Right ventricle myocardium inferior (tissue), 1 donor: Measurements from ENCODE around the gene SNRPB. TPM values are rescaled to one million over a fixed set of nuclear protein-coding genes. Genes with fewer than 3 reads are reported as not detected.

Experiments used
- ATAC-seq: fragments of 200-7000 bp; cut with Tn5 transposase; one replicate; pipeline ENCODE4 v1.9.1; 2020; ENCODE audit warnings: mild to moderate bottlenecking, moderate library complexity
- DNase-seq: peaks from one replicate; pipeline ENCODE4 v3.0.0; 2021; ENCODE audit errors: missing footprints
- intact Hi-C: fragments of 100-400 bp; cut with DNase I; formaldehyde crosslinking; loops from one replicate; pipeline ENCODE4 v1.11.0; 2022
- total RNA-seq: library from RNA; stranded (reverse); fragmentation: NEBNext Ultra II Directional; extraction: Animal tissue kit (Norgen Biotek cat#: 25700); gene quantifications from one replicate; pipeline ENCODE4 v1.2.1, GENCODE V29; 2021
- donor health status: DM: no; HTN: yes; CAD: no; lungs with severe emphysema.

Gene SNRPB
- total RNA-seq, 1 donor from 2014 or later, result 55.7 TPM

DNA sequence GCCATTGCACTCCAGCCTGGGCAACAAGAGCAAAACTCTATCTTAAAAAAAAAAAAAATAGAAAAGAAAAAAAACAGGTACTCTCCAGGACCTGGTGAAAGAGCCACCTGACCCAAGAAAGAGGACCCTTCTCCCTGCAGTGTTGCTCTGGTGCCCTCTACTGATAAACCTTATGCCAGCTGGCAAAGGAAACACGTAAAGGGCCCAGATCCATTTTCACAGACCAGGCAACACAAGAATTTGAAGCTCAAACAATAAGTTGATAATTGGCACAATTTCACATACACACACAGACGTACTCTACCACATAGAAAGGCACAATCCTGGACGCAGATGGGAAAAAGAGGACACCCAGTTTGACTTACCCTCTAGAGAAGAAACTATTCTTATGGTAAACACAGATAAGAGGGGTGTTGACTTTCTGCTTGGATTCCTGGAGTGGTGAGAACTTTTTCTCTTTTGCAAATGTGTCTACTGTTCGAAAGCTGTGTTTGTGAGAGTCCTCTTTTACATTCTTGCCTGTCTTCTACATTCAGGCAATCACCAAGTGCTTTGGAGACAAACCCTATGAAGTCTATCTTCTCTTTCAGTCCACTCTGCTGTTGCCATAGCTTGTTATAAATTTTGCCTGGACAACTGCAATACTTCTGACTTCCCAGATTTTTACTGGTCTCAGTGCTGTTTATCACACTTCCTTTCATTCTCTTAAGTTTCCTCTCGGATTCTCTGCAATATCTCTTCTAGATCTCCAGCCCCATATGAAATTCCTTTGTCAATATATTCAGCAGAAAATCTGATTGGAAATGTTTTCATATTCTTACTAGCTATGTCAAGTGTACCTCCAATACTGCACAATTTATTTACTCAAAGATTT, 6.4 kb upstream of the SNRPB start:
- intact Hi-C loops, result loop anchor here (10.0 kb wide), 1 partner anchor 372 kb away; the partner anchor contains the start of gene STK35
- DNase-seq (no peak), ATAC-seq (no peak)

DNA sequence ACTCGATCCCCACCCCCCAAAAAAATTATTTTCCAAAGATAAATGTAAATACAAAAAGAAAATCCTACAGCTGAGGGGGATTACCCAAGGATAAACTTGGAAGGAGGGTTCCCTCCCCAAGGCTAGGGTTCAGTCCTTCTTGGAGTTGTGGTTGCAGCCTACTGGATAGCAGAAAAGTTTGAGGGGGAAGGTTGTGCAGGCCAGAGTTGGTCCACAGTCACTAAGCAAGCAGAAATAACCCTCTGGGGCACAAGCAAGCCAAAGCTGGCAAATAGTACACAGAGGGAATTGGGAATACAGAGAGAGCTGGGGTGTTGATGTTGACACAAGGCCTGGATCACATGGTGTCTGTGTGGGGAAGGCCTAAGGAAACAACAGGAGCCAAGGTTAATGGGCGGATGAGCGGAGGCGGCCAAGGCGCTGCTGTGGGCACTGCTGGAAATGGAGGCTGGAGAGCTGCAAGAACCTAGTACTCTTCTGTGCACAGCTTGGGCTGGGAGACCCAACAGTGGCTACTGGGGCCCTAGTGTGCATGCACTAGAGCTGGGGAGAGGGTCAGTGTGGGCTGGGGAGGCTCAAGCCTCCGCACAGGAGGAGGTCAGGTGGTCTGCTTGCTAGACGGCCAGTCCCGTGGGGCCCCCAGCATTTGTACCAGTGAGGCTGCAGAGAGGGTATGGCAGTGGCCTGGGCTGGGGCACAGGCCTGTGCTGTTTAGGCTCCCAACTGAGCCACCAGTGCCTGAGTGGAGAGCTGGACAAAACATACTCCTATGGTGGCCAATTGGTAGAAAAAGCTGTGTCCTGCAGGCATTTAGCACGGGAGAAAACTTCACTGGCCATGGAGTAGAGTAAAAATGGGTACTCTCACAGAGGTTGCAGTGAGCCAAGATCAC, 5.5 kb upstream of the SNRPB start:
- intact Hi-C loops, result loop anchor here (10.0 kb wide), 1 partner anchor 371 kb away; the partner anchor contains the start of gene STK35
- DNase-seq (no peak), ATAC-seq (peak; percentile 42)

GRCh38 chr20:2473516-2473915, 2.9 kb upstream of the SNRPB start:
- intact Hi-C loops, result loop anchor here (10.0 kb wide), 1 partner anchor 369 kb away; the partner anchor contains the start of gene STK35
- DNase-seq (no peak), ATAC-seq (no peak)

DNA sequence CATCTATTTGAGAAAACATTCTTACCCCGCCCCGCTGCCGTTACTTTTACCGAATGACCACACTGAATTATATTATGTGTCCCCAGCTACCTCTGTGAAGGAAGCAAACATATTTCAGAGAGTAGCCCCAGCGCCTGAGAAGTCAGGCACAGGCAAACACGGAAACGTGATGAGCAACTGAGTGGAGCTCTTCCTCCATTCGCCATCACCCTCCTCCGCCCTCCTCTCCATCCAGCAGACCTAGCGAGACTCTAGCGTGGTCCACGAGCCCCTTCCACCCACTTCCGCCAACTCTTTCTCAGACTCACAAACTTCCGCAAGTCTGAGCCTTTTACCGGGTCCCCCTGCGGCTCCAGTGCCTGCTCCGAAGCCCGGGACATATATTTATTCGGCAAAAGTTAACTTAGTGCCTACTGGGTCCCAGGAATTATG, 582 bp downstream of the SNRPB start:
- intact Hi-C loops, result loop anchor here (2.0 to 10.0 kb wide), 3 partner anchors 39 to 365 kb away; partner anchors contain the start of genes STK35 and ZNF343

DNA sequence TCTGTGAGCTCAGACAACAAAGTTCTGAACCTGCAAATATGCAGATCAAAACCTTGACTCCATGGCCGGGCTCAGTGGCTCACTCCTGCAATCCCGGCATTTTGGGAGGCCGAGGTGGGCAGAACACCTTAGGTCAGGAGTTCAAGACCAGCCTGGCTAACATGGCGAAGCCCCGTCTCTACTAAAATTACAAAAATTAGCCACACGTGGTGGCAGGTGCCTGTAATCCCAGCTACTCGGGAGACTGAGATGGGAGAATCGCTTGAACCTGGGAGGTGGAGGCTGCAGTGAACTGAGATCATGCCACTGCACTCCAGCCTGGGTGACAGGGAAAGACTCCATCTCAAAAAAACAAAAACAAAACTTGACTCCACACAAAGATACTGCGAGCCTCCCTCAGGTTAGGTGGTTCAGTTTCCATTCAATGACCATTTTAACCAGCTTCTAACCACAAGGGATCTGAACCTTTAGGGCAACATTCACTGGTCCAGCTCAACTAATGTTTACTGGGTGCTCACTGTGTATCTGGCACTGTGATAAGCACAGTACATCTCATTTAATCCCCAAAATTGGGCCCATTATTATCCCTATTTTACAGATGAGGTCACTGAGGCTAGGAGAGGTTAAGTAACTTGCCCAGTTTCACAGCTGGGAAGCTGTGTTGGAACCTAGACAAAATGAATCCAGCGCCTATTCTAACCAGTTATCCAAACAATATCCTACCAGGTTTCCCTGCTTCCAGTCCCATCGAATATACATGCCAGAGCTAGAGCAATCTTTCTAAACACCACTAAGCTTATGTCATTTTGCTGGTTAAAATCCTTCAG, 1.8 kb downstream of the SNRPB start:
- intact Hi-C loops, result no loop called here
- ATAC-seq, result no peak
- no peak for DNase-seq

More for the DNA sequence above, 582 bp downstream of the SNRPB start:
- DNase-seq (no peak), ATAC-seq (peak; percentile 30)

DNA sequence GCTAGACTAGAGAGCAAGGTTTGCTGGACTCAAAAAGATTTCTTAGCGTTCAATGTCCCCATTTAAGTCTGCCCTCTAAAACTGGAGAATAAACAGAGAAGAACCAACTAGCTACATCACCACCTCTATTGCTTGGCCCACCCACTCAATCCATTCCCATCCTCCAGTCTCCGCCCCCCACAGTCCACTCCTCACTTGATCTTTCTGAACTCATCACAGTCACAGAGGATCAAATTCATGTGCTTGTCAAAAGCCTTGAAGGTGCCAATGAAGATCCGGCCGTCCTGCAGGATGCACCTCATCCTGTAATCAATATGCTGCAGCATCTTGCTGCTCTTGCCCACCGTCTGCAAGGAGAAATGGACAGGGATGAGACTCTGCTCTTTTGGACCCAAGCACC, 3.2 kb downstream of the SNRPB start:
- intact Hi-C loops, result no loop called here
- DNase-seq, result no peak
- no peak for ATAC-seq

DNA sequence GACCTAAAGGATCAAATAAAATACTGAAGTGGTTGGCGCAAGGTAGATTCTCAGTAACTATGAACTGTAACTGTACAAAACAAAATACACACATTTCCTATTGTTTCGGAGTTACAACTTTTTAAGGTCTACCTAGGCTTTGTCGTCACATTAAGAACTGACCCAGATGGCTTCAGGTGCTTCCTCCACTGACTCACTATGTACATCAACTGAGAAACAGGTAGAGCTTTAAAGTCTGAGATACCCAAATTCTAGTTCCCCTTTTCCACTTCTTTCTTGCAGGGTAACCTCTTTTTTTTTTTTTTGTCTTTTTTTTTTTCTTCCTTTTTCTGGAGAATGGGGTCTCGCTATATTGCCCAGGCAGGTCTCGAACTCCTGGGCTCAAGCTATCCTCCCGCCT, 5.5 kb downstream of the SNRPB start:
- ATAC-seq (no peak), DNase-seq (no peak)
- intact Hi-C loops, result no loop called here

DNA sequence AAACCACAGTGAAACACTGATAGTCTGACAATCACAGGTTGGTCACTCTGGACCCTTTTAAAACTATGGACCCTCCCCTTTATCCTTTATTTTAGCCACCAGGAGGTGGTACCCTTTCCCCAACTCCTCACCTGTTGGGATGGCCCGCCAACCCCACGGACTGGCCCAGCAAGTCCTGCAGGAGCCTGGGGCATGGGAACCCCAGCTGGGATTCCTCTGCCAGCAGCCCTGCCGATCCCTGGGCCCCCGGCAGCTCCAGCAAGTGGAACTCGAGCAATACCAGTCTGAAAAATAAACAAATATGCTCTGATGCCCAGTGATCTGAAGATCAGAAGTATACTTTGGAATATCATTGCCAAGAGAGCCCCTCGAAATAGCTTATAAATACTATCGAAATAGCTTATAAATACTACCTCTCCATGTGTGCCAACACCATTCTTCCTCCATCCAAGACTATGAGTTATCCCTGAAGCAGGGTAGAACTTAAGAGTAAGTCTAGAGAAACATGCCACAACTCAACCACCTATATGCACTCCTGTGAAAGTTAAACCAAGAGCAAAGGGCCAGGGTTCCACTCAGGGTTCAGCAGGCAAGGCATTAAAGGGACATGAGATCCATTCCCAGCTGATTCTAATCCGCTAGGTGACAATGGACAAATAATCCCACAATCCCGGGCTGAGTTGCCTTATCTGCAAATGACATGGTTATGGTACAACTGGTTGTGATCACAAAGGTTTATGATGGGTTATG, 6.8 kb downstream of the SNRPB start:
- no peak for ATAC-seq
- DNase-seq, result no peak
- intact Hi-C loops, result no loop called here

GRCh38 chr20:2462484-2462883, 8.1 kb downstream of the SNRPB start:
- intact Hi-C loops, result no loop called here
- no peak for DNase-seq
- no peak for ATAC-seq

- intact Hi-C loops, result no loop called here
- no peak for DNase-seq
- no peak for ATAC-seq
Measured at GRCh38 chr20:2460752-2461424, 9.7 kb downstream of the SNRPB start.

- no peak for ATAC-seq
Measured at GRCh38 chr20:2459981-2460751, 10.4 kb downstream of the SNRPB start.

GRCh38 chr20:2458919-2459499, 11.6 kb downstream of the SNRPB start:
- ATAC-seq (no peak), DNase-seq (no peak)
- intact Hi-C loops, result loop anchor here (10.0 kb wide), 1 partner anchor 694 kb away; no protein-coding TSS in a partner anchor

More at GRCh38 chr20:2459981-2460751, 10.4 kb downstream of the SNRPB start:
- intact Hi-C loops, result loop anchor here (10.0 kb wide), 1 partner anchor 695 kb away; no protein-coding TSS in a partner anchor
- DNase-seq, result no peak

DNA sequence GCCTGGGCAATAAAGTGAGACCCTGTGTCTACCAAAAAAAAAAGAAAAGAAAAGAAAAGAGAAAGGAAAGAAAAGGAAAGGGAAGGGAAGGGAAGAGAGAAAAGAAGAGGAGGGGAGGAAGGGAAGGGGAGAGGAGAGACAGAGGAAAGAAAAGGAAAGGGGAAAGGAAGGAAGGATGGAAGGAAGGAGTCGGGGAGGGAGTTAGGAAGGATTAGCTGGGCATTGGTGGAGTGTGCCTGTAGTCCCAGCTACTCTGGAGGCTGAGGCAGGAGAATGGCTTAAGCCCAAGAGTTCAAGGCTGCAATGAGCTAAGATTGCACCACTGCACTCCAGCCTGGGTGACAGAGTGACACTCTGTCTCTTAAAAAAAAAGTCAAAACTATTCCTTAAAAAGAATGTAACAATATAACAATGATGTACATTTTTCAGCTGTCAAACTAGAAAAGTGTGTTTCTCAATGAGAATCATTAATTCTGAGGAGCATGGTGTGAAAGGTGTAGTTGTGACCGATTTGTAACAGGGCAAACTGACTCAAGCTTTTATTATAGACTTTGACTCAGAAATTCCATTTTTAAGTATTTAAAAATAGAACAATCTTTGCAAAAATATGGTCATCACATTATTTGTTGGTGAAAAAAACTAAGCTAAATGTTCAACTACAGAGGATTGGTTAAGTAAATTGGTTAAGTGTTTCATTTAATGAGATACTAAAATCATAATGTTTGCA, 14.7 kb downstream of the SNRPB start:
- ATAC-seq (no peak), DNase-seq (no peak)
- intact Hi-C loops, result loop anchor here (10.0 kb wide), 1 partner anchor 691 kb away; no protein-coding TSS in a partner anchor

GRCh38 chr20:2453792-2454191, 16.8 kb downstream of the SNRPB start:
- DNase-seq, result no peak
- no peak for ATAC-seq
- intact Hi-C loops, result loop anchor here (5.0 to 10.0 kb wide), 2 partner anchors 246 to 689 kb away; no protein-coding TSS in a partner anchor
